ENCODE results near the gene ATF2.

- TF ChIP-seq ZNF232 (CRISPR knock-in tag; IDR thresholded peaks at IDR 0.05) (no peak), CREB1 (CRISPR knock-in tag; IDR thresholded peaks at IDR 0.05) (no peak), FOXP1 (CRISPR knock-in tag; IDR thresholded peaks at IDR 0.05; ENCODE audit: borderline replicate concordance) (no peak), CTCF (IDR thresholded peaks at IDR 0.05) (no peak), ZNF317 (CRISPR knock-in tag; IDR thresholded peaks at IDR 0.05; ENCODE audit: borderline replicate concordance, low read depth) (no peak), SP1 (CRISPR knock-in tag; conservative IDR thresholded peaks at IDR 0.05) (no peak)
- TF ChIP-seq, protein P1, sequence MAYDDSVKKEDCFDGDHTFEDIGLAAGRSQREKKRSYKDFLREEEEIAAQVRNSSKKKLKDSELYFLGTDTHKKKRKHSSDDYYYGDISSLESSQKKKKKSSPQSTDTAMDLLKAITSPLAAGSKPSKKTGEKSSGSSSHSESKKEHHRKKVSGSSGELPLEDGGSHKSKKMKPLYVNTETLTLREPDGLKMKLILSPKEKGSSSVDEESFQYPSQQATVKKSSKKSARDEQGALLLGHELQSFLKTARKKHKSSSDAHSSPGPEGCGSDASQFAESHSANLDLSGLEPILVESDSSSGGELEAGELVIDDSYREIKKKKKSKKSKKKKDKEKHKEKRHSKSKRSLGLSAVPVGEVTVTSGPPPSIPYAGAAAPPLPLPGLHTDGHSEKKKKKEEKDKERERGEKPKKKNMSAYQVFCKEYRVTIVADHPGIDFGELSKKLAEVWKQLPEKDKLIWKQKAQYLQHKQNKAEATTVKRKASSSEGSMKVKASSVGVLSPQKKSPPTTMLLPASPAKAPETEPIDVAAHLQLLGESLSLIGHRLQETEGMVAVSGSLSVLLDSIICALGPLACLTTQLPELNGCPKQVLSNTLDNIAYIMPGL (CRISPR knock-in tag; IDR thresholded peaks at IDR 0.05): no peak
Observed at GRCh38 chr2:175076272-175076671, 91.7 kb downstream of the ATF2 start.

Measured in WTC11 (cell line).